ENCODE results near the gene TBC1D7.

- no peak for TF ChIP-seq CTCF (IDR thresholded peaks at IDR 0.05 in 2 of 3, conservative IDR thresholded peaks at IDR 0.05 in 1 of 3; ENCODE audit: borderline replicate concordance in 1 of 3, insufficient read depth in 1 of 3, low read depth in 2 of 3, low read length in 2 of 3)
- TF ChIP-seq POLR2A (IDR thresholded peaks at IDR 0.05; ENCODE audit: borderline replicate concordance, extremely low read depth, insufficient read depth, insufficient read length), result no peak
- TF ChIP-seq EZH2 (IDR thresholded peaks at IDR 0.05), result no peak
- no peak for TF ChIP-seq RAD21 (IDR thresholded peaks at IDR 0.05; ENCODE audit: low read depth)
- no peak for TF ChIP-seq POLR2AphosphoS5 (IDR thresholded peaks at IDR 0.05; ENCODE audit: low read depth, low read length)
- TF ChIP-seq CEBPB (IDR thresholded peaks at IDR 0.05; ENCODE audit: low read depth), result no peak
Measured at GRCh38 chr6:13348334-13349113, 20.2 kb upstream of the TBC1D7 start.

Measured in HCT116 (cell line).